Fibroblast of skin of left biceps (primary cell): ENCODE data around the gene FAM199X.
"Not testable (repeated sequence)": the region's sequence is repeated elsewhere in the genome, so short reads cannot be mapped to it uniquely, and the experiment has no call there.

Experiments used
- DNase-seq, 2 experiments: peaks; one replicate each; pipeline ENCODE4 v3.0.0-alpha.2; 2013; ENCODE audit warnings: low read depth in 2 of 2

Gene FAM199X

DNA sequence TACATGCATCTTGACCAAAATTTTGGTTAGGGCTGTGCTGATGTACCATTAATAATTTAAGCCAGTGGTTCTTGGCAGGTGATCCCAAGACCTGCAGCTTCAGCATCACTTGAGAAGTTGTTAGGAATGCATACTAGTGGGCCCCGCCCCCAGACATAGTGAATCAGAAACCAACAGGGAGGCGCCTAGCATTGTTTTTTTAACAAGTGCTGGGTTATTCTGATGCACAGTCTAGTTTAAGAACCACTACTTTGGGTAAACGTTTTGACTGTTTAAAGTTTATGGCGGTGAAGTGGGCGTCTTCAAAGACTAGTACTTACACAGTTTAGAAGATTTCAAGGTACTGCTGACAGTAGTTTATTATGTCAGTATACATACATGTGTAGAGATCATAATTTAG, 23.6 kb downstream of the FAM199X start:
- no peak for DNase-seq

DNA sequence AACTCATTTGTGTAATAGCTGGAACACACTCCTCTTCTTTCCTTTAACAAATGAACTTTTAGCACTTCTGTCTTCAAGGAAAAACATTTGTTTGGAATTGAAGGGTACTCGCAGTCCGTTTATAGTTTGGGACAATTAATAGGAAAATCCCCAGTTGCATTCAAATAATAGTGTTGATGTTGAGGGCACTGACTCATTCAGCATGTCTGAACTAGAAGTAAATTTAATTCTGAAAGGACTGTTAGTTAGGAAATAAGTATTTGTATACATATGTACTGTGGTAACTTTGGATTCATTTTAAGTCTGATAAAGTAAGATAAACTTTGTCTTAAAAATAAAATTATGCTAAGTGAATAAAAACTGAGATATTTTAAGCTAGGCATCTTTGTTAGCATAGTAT, 27.2 kb downstream of the FAM199X start:
- DNase-seq = no peak

DNA sequence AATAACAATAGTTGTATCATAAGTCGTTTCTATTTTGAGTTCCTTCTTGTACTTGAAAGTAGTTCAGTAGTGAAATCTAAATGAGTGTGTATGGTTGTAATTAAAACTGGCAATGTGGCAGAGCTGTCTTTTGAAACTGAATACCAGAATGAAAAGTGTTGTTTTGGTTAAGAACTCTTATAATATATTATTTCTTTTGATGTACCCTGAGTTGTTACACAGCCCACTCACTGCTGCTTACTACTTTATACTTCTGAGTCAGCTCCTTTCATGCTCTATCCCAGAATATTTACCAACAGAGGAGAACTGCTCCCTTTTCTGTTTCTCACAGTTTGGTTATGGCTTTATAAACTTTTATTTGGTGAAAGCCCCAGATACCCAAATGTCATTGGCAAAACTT, 28.8 kb downstream of the FAM199X start:
- no peak for DNase-seq

DNA sequence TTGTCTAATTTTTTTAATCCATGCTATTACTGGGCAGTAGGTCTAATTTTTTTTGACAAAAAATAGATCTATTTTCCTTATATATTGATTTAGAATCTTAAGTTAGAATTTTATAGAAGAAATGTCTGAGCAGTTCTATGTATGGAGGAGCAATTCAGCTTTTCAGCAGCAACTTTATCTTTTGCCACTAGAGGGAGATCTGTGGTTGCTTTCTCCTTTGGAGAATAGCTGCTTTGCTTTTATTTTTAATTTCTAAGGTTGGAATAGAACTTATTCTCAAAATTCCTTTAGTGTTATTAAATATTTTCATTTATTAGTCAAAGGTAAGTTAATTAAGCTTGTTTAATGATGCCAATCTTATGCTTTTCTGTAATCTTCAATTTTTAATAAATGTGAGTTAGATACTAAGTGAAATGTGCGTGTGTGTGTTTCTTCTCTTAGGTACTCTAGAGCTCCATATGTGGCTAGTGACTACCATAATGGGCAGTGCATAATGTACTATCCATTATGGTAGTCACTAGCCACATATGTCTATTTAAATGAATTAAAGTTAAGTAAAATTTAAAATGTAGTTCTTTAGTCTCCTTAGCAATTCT, 29.3 kb downstream of the FAM199X start:
- DNase-seq = peak in 1 of 2 experiments; percentile 0

GRCh38 chrX:104205548-104205947, 39.3 kb downstream of the FAM199X start:
- no peak for DNase-seq

DNA sequence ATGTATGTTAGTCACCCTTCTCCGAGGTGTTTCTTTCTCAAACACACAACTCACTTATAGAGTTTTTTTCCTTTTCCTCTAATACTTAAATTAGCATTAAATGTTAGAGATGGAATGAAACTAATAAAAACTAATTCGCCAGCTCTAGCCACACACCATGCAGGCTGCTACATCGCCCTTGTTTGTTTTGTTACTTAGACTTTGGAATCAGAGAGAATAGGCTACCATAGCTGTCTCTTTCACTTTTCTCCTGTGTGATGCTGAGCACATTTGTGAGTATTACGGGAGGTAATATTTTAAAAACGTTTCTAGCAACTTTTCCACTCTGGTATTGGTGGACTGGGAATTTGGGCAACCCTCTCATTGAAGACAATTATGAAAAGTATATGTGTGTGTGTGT, 44.9 kb downstream of the FAM199X start:
- no peak for DNase-seq

DNA sequence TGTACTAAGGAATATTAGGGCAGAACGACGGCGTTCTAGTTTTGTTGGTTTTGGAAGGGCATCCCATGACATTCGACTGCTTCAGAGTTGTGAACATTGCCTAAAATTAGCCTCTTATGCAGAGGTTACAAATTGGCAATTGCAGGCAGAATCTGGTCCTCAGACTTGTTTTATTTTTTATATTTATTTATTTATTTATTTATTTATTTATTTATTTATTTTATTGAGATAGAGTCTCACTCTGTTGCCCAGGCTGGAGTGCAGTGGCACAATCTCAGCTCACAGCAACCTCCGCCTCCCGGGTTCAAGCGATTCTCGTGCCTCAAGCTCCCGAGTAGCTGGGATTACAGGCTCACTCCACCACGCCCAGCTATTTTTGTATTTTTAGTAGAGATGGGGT, 63.8 kb downstream of the FAM199X start:
- DNase-seq = not testable (repeated sequence)
